A673 (cell line): Measurements from ENCODE around the gene GPR137C. TPM values are rescaled to one million over a fixed set of nuclear protein-coding genes. Genes with fewer than 3 reads are reported as not detected.

Experiments used
- BruUV-seq: library from RNA; stranded (reverse); fragments of 400-500 nt; replicated peaks from 2 replicates; lab custom pipeline; 2021; lab: Mats Ljungman, UMichigan
- CTCF ChIA-PET: fragments of 300-600 bp; sonication (Branson Sonifier 250); formaldehyde crosslinking; loops from one replicate; lab custom pipeline; 2022; ENCODE audit warnings: antibody characterized with exemption; lab: Charles Lee
- POLR2A ChIA-PET: fragments of 300-600 bp; sonication (Branson Sonifier 250); formaldehyde crosslinking; loops from one replicate; lab custom pipeline; 2022; ENCODE audit warnings: antibody characterized with exemption; ENCODE audit not compliant: low non-redundant PET; lab: Charles Lee
- DNase-seq: peaks from one replicate; pipeline ENCODE4 v3.0.0-alpha.2; 2015; ENCODE audit warnings: low spot score
- H3K27ac ChIP-seq: fragments of 200-600 bp; sonication (generic); 2 replicates; pipeline ENCODE4 v1.5.1; 2016; ENCODE audit warnings: mixed run types, low read depth, mild to moderate bottlenecking, mixed read lengths, antibody characterized with exemption, low read length; ENCODE audit not compliant: poor library complexity, severe bottlenecking
- H3K27me3 ChIP-seq: fragments of 200-600 bp; sonication (generic); replicated peaks from 2 replicates; pipeline ENCODE4 v1.6.1; 2017; ENCODE audit warnings: mixed run types, low read depth, mild to moderate bottlenecking, mixed read lengths, antibody characterized with exemption, low read length; ENCODE audit not compliant: insufficient read depth, poor library complexity
- H3K36me3 ChIP-seq: fragments of 200-600 bp; sonication (generic); 2 replicates; pipeline ENCODE4 v1.6.1; 2016; ENCODE audit warnings: mixed run types, mild to moderate bottlenecking, mixed read lengths, antibody characterized with exemption, low read length; ENCODE audit not compliant: insufficient read depth, poor library complexity, severe bottlenecking
- H3K4me1 ChIP-seq: fragments of 200-600 bp; sonication (generic); 2 replicates; pipeline ENCODE4 v1.6.1; 2017; ENCODE audit warnings: mixed run types, mild to moderate bottlenecking, mixed read lengths, antibody characterized with exemption, low read length; ENCODE audit not compliant: insufficient read depth, poor library complexity, severe bottlenecking
- H3K4me3 ChIP-seq: fragments of 200-600 bp; sonication (generic); 2 replicates; pipeline ENCODE4 v1.5.1; 2016; ENCODE audit warnings: low read depth, mixed run types, mild to moderate bottlenecking, mixed read lengths, low read length; ENCODE audit not compliant: poor library complexity, severe bottlenecking
- H3K9me3 ChIP-seq: fragments of 200-600 bp; sonication (generic); 2 replicates; pipeline ENCODE4 v1.6.1; 2016; ENCODE audit warnings: mixed run types, low read depth, mild to moderate bottlenecking, mixed read lengths, antibody characterized with exemption, low read length; ENCODE audit not compliant: poor library complexity, severe bottlenecking
- CTCF ChIP-seq: fragments of 300-800, 200-600 bp; sonication (generic); conservative IDR thresholded peaks from 2 replicates; pipeline ENCODE4 v1.5.1; 2017; ENCODE audit warnings: low read depth, mild to moderate bottlenecking, antibody characterized with exemption, low read length, moderate library complexity, mixed read lengths
- EZH2 ChIP-seq: fragments of 200-600 bp; sonication (generic); IDR thresholded peaks from 2 replicates; pipeline ENCODE4 v1.6.1; 2017; ENCODE audit warnings: borderline replicate concordance, low read depth, mild to moderate bottlenecking, mixed read lengths, antibody characterized with exemption, low read length; ENCODE audit not compliant: poor library complexity, severe bottlenecking
- intact Hi-C: fragments of 100-400 bp; cut with micrococcal nuclease; formaldehyde crosslinking; loops from one replicate; pipeline ENCODE4 v1.10.0; 2022; ENCODE audit not compliant: unreplicated experiment
- total RNA-seq: library from RNA; stranded (reverse); gene quantifications from 2 replicates; pipeline ENCODE4 v1.2.3, GENCODE V29; 2021

The GPR137C gene
- total RNA-seq, 1 experiment from 2014 or later: 2.8 TPM

DNA sequence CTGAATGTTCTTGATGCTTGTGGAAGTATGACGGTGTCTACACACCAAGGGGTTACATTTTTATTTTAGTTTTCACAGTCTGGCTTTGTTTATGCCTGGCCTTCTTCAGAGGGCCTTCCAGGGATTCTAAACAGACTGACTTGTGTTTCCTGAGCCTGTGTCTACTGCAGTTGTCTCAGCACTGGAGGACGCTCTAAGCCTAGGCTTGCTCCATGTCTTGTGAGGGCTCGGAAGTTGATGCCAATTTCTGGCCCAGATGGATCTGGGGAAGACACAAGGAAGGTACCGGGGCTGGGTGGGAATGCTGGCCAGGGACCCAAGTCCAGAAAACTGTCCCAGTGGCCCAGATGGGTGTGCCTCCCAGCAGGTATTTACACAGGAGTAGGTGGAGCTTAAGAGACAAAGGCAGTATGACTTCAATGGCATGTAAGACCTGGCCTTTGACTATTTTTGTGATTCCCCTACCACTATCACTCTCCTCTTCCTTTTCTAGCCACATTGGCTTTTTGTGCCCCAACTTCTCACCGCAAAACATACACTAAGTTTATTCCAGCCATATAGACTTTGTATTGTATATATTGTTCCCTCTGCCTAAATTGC is 56.9 kb downstream of the GPR137C start:
- no peaks in the 10 kb centered on the region for H3K4me1 ChIP-seq
- H3K9me3 ChIP-seq: no peaks in the 10 kb centered on the region
- DNase-seq: no peak
- BruUV-seq: no TSS peak
- H3K27ac ChIP-seq: no peak overlapping the region
- H3K4me3 ChIP-seq: no peak overlapping the region
- intact Hi-C loops: no loop called here
- no peak for TF ChIP-seq CTCF
- no peak for TF ChIP-seq EZH2
- no peaks in the 10 kb centered on the region for H3K27me3 ChIP-seq
- ChIA-PET POLR2A (no interaction called here), CTCF (no interaction called here)
- no peaks in the 10 kb centered on the region for H3K36me3 ChIP-seq

DNA sequence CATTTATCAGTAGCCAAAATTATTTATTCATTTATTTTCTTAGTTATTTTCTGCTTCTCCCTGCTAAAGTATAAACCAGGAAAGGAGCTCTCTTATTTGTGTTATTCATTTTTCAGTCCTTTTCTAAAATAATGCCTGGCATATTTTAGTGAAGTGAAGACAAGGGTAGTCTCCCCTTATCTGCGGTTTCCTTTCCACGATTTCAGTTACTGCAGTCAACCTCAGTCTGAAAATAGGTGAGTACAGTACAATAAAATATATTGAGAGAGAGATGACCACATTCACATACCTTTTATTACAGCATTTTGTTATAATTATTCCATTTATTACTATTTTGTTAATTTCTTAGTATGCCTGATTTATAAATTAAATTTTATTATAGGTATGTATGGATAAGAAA is 57.6 kb downstream of the GPR137C start:
- POLR2A ChIA-PET: no interaction called here
- H3K27ac ChIP-seq: no peak overlapping the region
- TF ChIP-seq CTCF: no peak
- no peak for TF ChIP-seq EZH2
- CTCF ChIA-PET: no interaction called here
- no TSS peak for BruUV-seq
- H3K9me3 ChIP-seq: no peaks in the 10 kb centered on the region
- no peak overlapping the region for H3K4me3 ChIP-seq
- DNase-seq: no peak
- intact Hi-C loops: no loop called here
- no peaks in the 10 kb centered on the region for H3K27me3 ChIP-seq
- no peaks in the 10 kb centered on the region for H3K4me1 ChIP-seq
- no peaks in the 10 kb centered on the region for H3K36me3 ChIP-seq

DNA sequence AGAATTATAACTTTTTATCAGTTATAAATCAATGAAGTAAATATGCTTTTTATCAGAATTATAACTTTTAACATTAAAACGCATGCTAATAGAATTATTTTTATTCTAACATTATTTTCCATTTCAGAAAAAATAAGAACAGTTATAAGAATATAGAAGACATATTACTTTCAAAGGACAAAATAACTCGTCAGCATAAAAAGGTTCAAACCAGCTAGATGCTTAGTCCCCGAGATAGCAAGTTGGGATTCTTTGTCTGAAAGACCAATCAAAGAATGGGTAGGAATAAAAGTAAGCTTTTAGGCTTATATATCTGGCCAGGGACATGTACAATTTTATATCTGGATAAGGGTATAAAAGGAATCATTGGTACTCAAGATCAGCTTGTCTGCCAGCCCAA is 66.0 kb downstream of the GPR137C start:
- intact Hi-C loops: no loop called here
- Histone ChIP-seq H3K27me3 (no peaks in the 10 kb centered on the region), H3K36me3 (no peaks in the 10 kb centered on the region), H3K27ac (no peak overlapping the region), H3K4me3 (no peak overlapping the region), H3K4me1 (no peaks in the 10 kb centered on the region), H3K9me3 (no peaks in the 10 kb centered on the region)
- no TSS peak for BruUV-seq
- no peak for TF ChIP-seq CTCF
- TF ChIP-seq EZH2: no peak
- CTCF ChIA-PET: no interaction called here
- POLR2A ChIA-PET: no interaction called here
- no peak for DNase-seq
